ENCODE results near the gene KLF11. TPM values are rescaled to one million over a fixed set of nuclear protein-coding genes. Genes with fewer than 3 reads are reported as not detected.

The KLF11 gene
- total and polyA plus RNA-seq, 9 of the 15 experiments (the other 6 are each of a cell fraction or from before 2014, with no cell fraction given): 2.1 to 13.4 (median 6.5) TPM

- no peak; the same call in 1 of the 2 replicates for TF ChIP-seq ZBTB49 (CRISPR knock-in tag; IDR thresholded peaks at IDR 0.05; ENCODE audit: borderline replicate concordance)
- no peak for TF ChIP-seq SREBF2 (CRISPR knock-in tag; IDR thresholded peaks at IDR 0.05)
- TF ChIP-seq PBX2 (CRISPR knock-in tag; IDR thresholded peaks at IDR 0.05; ENCODE audit: low read depth): no peak
- TF ChIP-seq PBX2 (tag; conservative IDR thresholded peaks at IDR 0.05; ENCODE audit: low read depth): no peak
- no peak for TF ChIP-seq NCOA4 (IDR thresholded peaks at IDR 0.05; ENCODE audit: partially characterized antibody)
- peak; percentile 78 for TF ChIP-seq RB1 (IDR thresholded peaks at IDR 0.05; ENCODE audit: low read depth)
- peak; percentile 27; the same call in 1 of the 2 replicates for TF ChIP-seq CEBPG (CRISPR knock-in tag; IDR thresholded peaks at IDR 0.05)
- no peak; a peak in 1 of 4 replicates for TF ChIP-seq CEBPG (tag; conservative IDR thresholded peaks at IDR 0.05 in 1 of 2, IDR thresholded peaks at IDR 0.05 in 1 of 2)
- TF ChIP-seq CREB1 (IDR thresholded peaks at IDR 0.05): peak; percentile 77
- TF ChIP-seq CREB1 (CRISPR knock-in tag; IDR thresholded peaks at IDR 0.05): peak; percentile 81
- no peak for TF ChIP-seq FOXJ3 (CRISPR knock-in tag; IDR thresholded peaks at IDR 0.05)
- no peak for TF ChIP-seq HDAC6 (IDR thresholded peaks at IDR 0.05; ENCODE audit: low read depth, low read length)
- no peak for TF ChIP-seq NR1H2 (CRISPR knock-in tag; IDR thresholded peaks at IDR 0.05)
- TF ChIP-seq ZBTB26 (CRISPR knock-in tag; IDR thresholded peaks at IDR 0.05): no peak
- no peak for TF ChIP-seq NFE2L1 (tag; IDR thresholded peaks at IDR 0.05; ENCODE audit: borderline replicate concordance, low read depth)
- no peak for TF ChIP-seq ARID3B (CRISPR knock-in tag; IDR thresholded peaks at IDR 0.05; ENCODE audit: borderline replicate concordance)
- no peak for TF ChIP-seq ZNF57 (CRISPR knock-in tag; IDR thresholded peaks at IDR 0.05)
- TF ChIP-seq POLR2AphosphoS2 (IDR thresholded peaks at IDR 0.05; ENCODE audit: low read length): no peak
- no peak for TF ChIP-seq TAF9B (IDR thresholded peaks at IDR 0.05; ENCODE audit: partially characterized antibody)
- TF ChIP-seq SIRT6 (IDR thresholded peaks at IDR 0.05; ENCODE audit: low read depth, low read length): no peak
- TF ChIP-seq POLR2G (IDR thresholded peaks at IDR 0.05; ENCODE audit: low read depth, low read length): peak; percentile 72
Measured at GRCh38 chr2:10043906-10044601, 704 bp downstream of the KLF11 start (continued).
